GM12878 (cell line): Measurements from ENCODE around the gene MOGAT1. TPM values are rescaled to one million over a fixed set of nuclear protein-coding genes. Genes with fewer than 3 reads are reported as not detected.

Experiments
- ATAC-seq: fragments of 200-7000 bp; cut with Tn5 transposase; 3 replicates; pipeline ENCODE4 v1.9.1; 2020; ENCODE audit warnings: mild to moderate bottlenecking, moderate library complexity
- BruUV-seq: library from RNA; stranded (reverse); fragments of 400-500 nt; replicated peaks from 2 replicates; lab custom pipeline; 2021; lab: Mats Ljungman, UMichigan
- CTCF ChIA-PET: fragments of 300-600 bp; sonication (Branson Sonifier 250); formaldehyde crosslinking; extraction: SDS; loops from one replicate; lab custom pipeline; 2021; ENCODE audit warnings: inconsistent platforms; lab: Yijun Ruan, JAX
- POLR2A ChIA-PET: fragments of 350-600 bp; formaldehyde crosslinking; extraction: SDS; loops from one replicate; lab custom pipeline; 2021; ENCODE audit warnings: inconsistent platforms; lab: Charles Lee
- RAD21 ChIA-PET: fragments of 300-600 bp; sonication (Branson Sonifier 250); formaldehyde crosslinking; loops from one replicate; lab custom pipeline; 2023; ENCODE audit warnings: antibody characterized with exemption; ENCODE audit not compliant: unreplicated experiment; lab: Charles Lee
- SMC1A ChIA-PET: fragments of 300-600 bp; sonication (Branson Sonifier 250); formaldehyde crosslinking; loops from one replicate; lab custom pipeline; 2023; ENCODE audit not compliant: unreplicated experiment, uncharacterized antibody; lab: Charles Lee
- DNase-seq: peaks from one replicate; pipeline ENCODE4 v3.0.0-alpha.2; 2011; ENCODE audit warnings: low read depth, low spot score
- FAIRE-seq: peaks from 3 replicates; lab custom pipeline; 2011; peaks lifted over from hg19 to GRCh38; lab: Jason Lieb, UNC
- H2AFZ ChIP-seq: 2 replicates; pipeline ENCODE4 v1.6.0; 2011; ENCODE audit warnings: low read depth, low read length, control low read depth; ENCODE audit not compliant: control insufficient read depth
- H3K27ac ChIP-seq: 2 replicates; pipeline ENCODE4 v1.5.1; 2011; ENCODE audit warnings: control low read depth; ENCODE audit not compliant: control insufficient read depth, insufficient read depth
- H3K27me3 ChIP-seq, 2 experiments: replicated peaks in 1 of 2; 2 replicates each; pipeline versions ENCODE4 v1.6.0 to v1.6.1; 2011; ENCODE audit warnings: low read length in 1 of 2; ENCODE audit not compliant: control insufficient read depth in 2 of 2, insufficient read depth in 2 of 2
- H3K36me3 ChIP-seq, 2 experiments: 2 replicates each; pipeline ENCODE4 v1.5.1; 2011; ENCODE audit warnings: low read length in 1 of 2; ENCODE audit not compliant: control insufficient read depth in 2 of 2, insufficient read depth in 2 of 2
- H3K4me1 ChIP-seq: 2 replicates; pipeline ENCODE4 v1.6.1; 2011; ENCODE audit warnings: mild to moderate bottlenecking, low read length, moderate library complexity, mixed read lengths; ENCODE audit not compliant: control insufficient read depth, insufficient read depth
- H3K4me2 ChIP-seq: 2 replicates; pipeline ENCODE4 v1.6.0; 2011; ENCODE audit warnings: control low read depth; ENCODE audit not compliant: control insufficient read depth, insufficient read depth
- H3K4me3 ChIP-seq: fragments of 200-600 bp; sonication (generic); 2 replicates; pipeline ENCODE4 v1.5.1; 2016
- H3K79me2 ChIP-seq: 2 replicates; pipeline ENCODE4 v1.6.0; 2011; ENCODE audit warnings: low read length; ENCODE audit not compliant: control insufficient read depth, insufficient read depth
- H3K9ac ChIP-seq: 2 replicates; pipeline ENCODE4 v1.8.0; 2011; ENCODE audit warnings: low read length, control low read depth, mixed read lengths; ENCODE audit not compliant: control insufficient read depth, insufficient read depth
- H3K9me3 ChIP-seq: replicated peaks from 3 replicates; pipeline ENCODE4 v1.5.1; 2011; ENCODE audit warnings: mild to moderate bottlenecking, low read length; ENCODE audit not compliant: control insufficient read depth, insufficient read depth
- H4K20me1 ChIP-seq: 2 replicates; pipeline ENCODE4 v1.6.0; 2011; ENCODE audit not compliant: control insufficient read depth, insufficient read depth
- BHLHE40 ChIP-seq, 2 experiments: fragments of 450-650 bp in 1 of 2; IDR thresholded peaks; 2 replicates each; pipeline ENCODE4 v1.6.1; 2011 to 2017; ENCODE audit warnings: low read depth in 2 of 2, borderline replicate concordance in 1 of 2, improper control_type of control experiment in 1 of 2, low read length in 1 of 2, mild to moderate bottlenecking in 1 of 2
- CBFB ChIP-seq: IDR thresholded peaks from 2 replicates; pipeline ENCODE4 v1.6.1; 2016; ENCODE audit warnings: antibody characterized with exemption, low read depth
- CBX3 ChIP-seq: fragments of 200-600 bp; sonication (generic); IDR thresholded peaks from 2 replicates; pipeline ENCODE4 v1.6.1; 2016; ENCODE audit warnings: low read depth, borderline replicate concordance
- FOS ChIP-seq: IDR thresholded peaks from 3 replicates; pipeline ENCODE4 v1.6.1; 2011; ENCODE audit warnings: borderline replicate concordance; ENCODE audit not compliant: insufficient read length; ENCODE audit errors: extremely low read depth
- GABPA ChIP-seq: IDR thresholded peaks from 2 replicates; pipeline ENCODE4 v1.6.1; 2014; ENCODE audit warnings: antibody characterized with exemption, low read depth, mild to moderate bottlenecking, inconsistent platforms
- NBN ChIP-seq: fragments of 450-650 bp; IDR thresholded peaks from 2 replicates; pipeline ENCODE4 v1.6.1; 2016
- TCF12 ChIP-seq: IDR thresholded peaks from 2 replicates; pipeline ENCODE4 v1.6.1; 2011; ENCODE audit warnings: low read depth, mild to moderate bottlenecking, low read length
- YY1 ChIP-seq: IDR thresholded peaks from 2 replicates; pipeline ENCODE4 v1.6.1; 2011; ENCODE audit warnings: low read depth, mild to moderate bottlenecking, low read length
- WGBS: methylation state at CpG from one replicate; pipeline ENCODE4 v1.1.6; 2016; ENCODE audit warnings: low lambda C conversion rate; ENCODE audit not compliant: insufficient replicate concordance, insufficient coverage; ENCODE audit errors: missing lambda C conversion rate; 5-methylcytosine and 5-hydroxymethylcytosine counted together
- in situ Hi-C: fragments of 300-500 bp; cut with MboI; formaldehyde crosslinking; loops from 9 replicates; pipeline ENCODE4 v1.14.3; 2018; ENCODE audit warnings: mixed read lengths
- intact Hi-C: fragments of 100-400 bp; cut with micrococcal nuclease; formaldehyde crosslinking; loops from one replicate; pipeline ENCODE4 v1.14.2; 2022; ENCODE audit not compliant: unreplicated experiment
- polyA plus RNA-seq, 11 experiments: library from polyadenylated mRNA; depleted of rRNA in 4 of 11; unstranded in 6 of 11; stranded (reverse) in 5 of 11; fragments of >200 nt; fragmentation: Nextera tagmentation in 4 of 11; fragmentation: Illumina TruSeq in 1 of 11; extraction: Ambion mirVana in 4 of 11; extraction: Trizol in 1 of 11; gene quantifications; 1 replicate in 1 of 11; 2 replicates in 10 of 11; pipeline versions ENCODE4 v1.2.1 to v1.2.3, GENCODE V29; 2011 to 2016; ENCODE audit warnings: inconsistent platforms in 2 of 11, missing spikeins in 2 of 11, low read depth in 1 of 11
- total RNA-seq, 4 experiments: library from RNA; depleted of rRNA in 3 of 4; stranded (reverse); fragments of >200 nt in 3 of 4; fragmentation: Illumina TruSeq in 1 of 4; extraction: Trizol in 1 of 4; gene quantifications; 2 replicates each; pipeline versions ENCODE4 v1.2.1 to v1.2.3, GENCODE V29; 2013 to 2021
- TF ChIP-seq, protein P1 (sequence below): fragments of 450-650 bp; formaldehyde crosslinking; IDR thresholded peaks from 2 replicates; pipeline ENCODE4 v1.5.0; 2022; ENCODE audit warnings: mild to moderate bottlenecking, missing genetic modification characterization
- TF ChIP-seq, protein P2 (sequence below): IDR thresholded peaks from 2 replicates; pipeline ENCODE4 v1.6.1; 2011; ENCODE audit warnings: borderline replicate concordance, low read depth, mild to moderate bottlenecking, moderate library complexity, low read length; ENCODE audit not compliant: insufficient read depth, poor library complexity, severe bottlenecking

Gene MOGAT1
- total and polyA plus RNA-seq, 10 of the 15 experiments (the other 5 are each of a cell fraction or from before 2014, with no cell fraction given), result not detected

DNA sequence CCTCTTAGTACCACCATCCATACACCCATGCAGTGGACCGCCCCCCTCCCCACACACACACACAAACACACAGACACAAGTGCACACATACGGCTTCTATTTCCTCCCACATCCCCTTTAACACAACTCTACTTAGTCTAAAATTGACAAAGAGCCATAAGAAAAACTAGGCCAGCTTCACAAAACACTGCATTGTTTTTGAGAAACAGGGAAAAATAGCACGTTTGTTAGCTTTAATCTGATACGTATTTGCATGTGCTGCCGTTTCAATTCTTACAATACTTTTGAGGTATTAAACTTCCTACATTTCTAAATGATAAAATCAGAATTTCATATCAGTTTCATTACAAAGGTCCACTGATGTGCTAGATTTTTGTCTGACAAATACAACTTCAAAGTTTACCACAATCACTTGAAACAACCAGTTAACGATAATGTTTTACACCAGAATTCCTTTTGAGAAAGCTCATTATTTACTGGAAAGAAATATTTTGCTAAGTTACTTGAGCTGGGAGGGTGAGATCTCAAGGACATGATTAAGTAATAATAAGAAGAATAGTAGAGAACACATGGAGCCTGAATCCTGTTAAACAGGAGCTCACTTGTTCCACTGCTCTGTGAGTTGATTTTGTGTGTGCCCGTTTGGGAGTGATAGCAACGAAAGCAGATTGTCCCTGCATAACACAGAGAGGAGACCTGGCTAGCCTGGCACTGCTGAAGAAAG, 74.5 kb downstream of the MOGAT1 start:
- H3K36me3 ChIP-seq, result no peaks in the 10 kb centered on the region
- H3K4me1 ChIP-seq, result peaks cover 4% of the 10 kb centered on the region; the same call in 1 of the 2 replicates
- FAIRE-seq, result no peak
- H3K27ac ChIP-seq, result no peak overlapping the region
- H3K79me2 ChIP-seq, result no peaks in the 10 kb centered on the region
- intact Hi-C loops, result no loop called here
- H3K4me2 ChIP-seq, result no peak overlapping the region
- no peaks in the 10 kb centered on the region for H3K9me3 ChIP-seq
- whole genome bisulfite sequencing, result 62% methylated on average over 8 of the region's 8 CpGs
- in situ Hi-C loops, result no loop called here
- POLR2A ChIA-PET, result no interaction called here
- TF ChIP-seq FOS (no peak), NBN (no peak), CBFB (no peak), CBX3 (no peak), TCF12 (no peak), BHLHE40 (IDR thresholded peaks at IDR 0.05; ENCODE audit: borderline replicate concordance in 1 of 2, low read depth in 2 of 2, low read length in 1 of 2) (no peak), GABPA (no peak), YY1 (no peak)
- TF ChIP-seq, protein P1, sequence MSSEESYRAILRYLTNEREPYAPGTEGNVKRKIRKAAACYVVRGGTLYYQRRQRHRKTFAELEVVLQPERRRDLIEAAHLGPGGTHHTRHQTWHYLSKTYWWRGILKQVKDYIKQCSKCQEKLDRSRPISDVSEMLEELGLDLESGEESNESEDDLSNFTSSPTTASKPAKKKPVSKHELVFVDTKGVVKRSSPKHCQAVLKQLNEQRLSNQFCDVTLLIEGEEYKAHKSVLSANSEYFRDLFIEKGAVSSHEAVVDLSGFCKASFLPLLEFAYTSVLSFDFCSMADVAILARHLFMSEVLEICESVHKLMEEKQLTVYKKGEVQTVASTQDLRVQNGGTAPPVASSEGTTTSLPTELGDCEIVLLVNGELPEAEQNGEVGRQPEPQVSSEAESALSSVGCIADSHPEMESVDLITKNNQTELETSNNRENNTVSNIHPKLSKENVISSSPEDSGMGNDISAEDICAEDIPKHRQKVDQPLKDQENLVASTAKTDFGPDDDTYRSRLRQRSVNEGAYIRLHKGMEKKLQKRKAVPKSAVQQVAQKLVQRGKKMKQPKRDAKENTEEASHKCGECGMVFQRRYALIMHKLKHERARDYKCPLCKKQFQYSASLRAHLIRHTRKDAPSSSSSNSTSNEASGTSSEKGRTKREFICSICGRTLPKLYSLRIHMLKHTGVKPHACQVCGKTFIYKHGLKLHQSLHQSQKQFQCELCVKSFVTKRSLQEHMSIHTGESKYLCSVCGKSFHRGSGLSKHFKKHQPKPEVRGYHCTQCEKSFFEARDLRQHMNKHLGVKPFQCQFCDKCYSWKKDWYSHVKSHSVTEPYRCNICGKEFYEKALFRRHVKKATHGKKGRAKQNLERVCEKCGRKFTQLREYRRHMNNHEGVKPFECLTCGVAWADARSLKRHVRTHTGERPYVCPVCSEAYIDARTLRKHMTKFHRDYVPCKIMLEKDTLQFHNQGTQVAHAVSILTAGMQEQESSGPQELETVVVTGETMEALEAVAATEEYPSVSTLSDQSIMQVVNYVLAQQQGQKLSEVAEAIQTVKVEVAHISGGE (CRISPR knock-in tag), result no peak
- TF ChIP-seq, protein P2, sequence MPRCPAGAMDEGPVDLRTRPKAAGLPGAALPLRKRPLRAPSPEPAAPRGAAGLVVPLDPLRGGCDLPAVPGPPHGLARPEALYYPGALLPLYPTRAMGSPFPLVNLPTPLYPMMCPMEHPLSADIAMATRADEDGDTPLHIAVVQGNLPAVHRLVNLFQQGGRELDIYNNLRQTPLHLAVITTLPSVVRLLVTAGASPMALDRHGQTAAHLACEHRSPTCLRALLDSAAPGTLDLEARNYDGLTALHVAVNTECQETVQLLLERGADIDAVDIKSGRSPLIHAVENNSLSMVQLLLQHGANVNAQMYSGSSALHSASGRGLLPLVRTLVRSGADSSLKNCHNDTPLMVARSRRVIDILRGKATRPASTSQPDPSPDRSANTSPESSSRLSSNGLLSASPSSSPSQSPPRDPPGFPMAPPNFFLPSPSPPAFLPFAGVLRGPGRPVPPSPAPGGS, result no peak
- TF ChIP-seq, all 136 proteins: peak for 0
- ATAC-seq (no peak), DNase-seq (no peak)
- CTCF ChIA-PET, result interaction anchor here (0.9 to 1.0 kb wide), 2 partner anchors 17 to 193 kb away, joined by 3 read pairs; no protein-coding TSS in a partner anchor
- SMC1A ChIA-PET, result interaction anchor here (0.5 to 3.6 kb wide), 4 partner anchors 11 to 729 kb away, joined by 3 to 11 read pairs (median 4); no protein-coding TSS in a partner anchor
- no peaks in the 10 kb centered on the region for H3K27me3 ChIP-seq
- no peaks in the 10 kb centered on the region for H4K20me1 ChIP-seq
- no peak overlapping the region for H2AFZ ChIP-seq
- RAD21 ChIA-PET, result no interaction called here
- H3K4me3 ChIP-seq, result no peak overlapping the region
- BruUV-seq, result no TSS peak
- H3K9ac ChIP-seq, result no peak overlapping the region
